ENCODE data around the gene CTTN.

- TF ChIP-seq TBP (CRISPR knock-in tag; IDR thresholded peaks at IDR 0.05): no peak
- no peak for TF ChIP-seq NR2F1 (CRISPR knock-in tag; IDR thresholded peaks at IDR 0.05)
- no peak for TF ChIP-seq CTCF (CRISPR knock-in tag; IDR thresholded peaks at IDR 0.05)
- TF ChIP-seq ATF1 (CRISPR knock-in tag; IDR thresholded peaks at IDR 0.05): no peak
- TF ChIP-seq CHCHD3 (CRISPR knock-in tag; IDR thresholded peaks at IDR 0.05): no peak
- no peak for TF ChIP-seq ZBTB7A (CRISPR knock-in tag; IDR thresholded peaks at IDR 0.05)
- TF ChIP-seq ISX (CRISPR knock-in tag; conservative IDR thresholded peaks at IDR 0.05): no peak
- no peak for TF ChIP-seq GABPA (IDR thresholded peaks at IDR 0.05; ENCODE audit: low read depth, low read length)
- TF ChIP-seq GABPA (CRISPR knock-in tag; IDR thresholded peaks at IDR 0.05; ENCODE audit: low read depth): no peak
- no peak for TF ChIP-seq PRMT3 (CRISPR knock-in tag; IDR thresholded peaks at IDR 0.05; ENCODE audit: borderline replicate concordance, low read depth)
- no peak for TF ChIP-seq GTF2F1 (IDR thresholded peaks at IDR 0.05; ENCODE audit: low read length)
- no peak for TF ChIP-seq SUZ12 (IDR thresholded peaks at IDR 0.05; ENCODE audit: low read depth, low read length)
- TF ChIP-seq EHMT2 (IDR thresholded peaks at IDR 0.05; ENCODE audit: borderline replicate concordance, low read depth, low read length): no peak
- no peak for TF ChIP-seq ZHX1 (CRISPR knock-in tag; IDR thresholded peaks at IDR 0.05; ENCODE audit: low read depth)
Observed at GRCh38 chr11:70432065-70432464, 33.7 kb downstream of the CTTN start.

Measured in HepG2 (cell line).